ENCODE measurements around the gene ZDHHC17.

DNA sequence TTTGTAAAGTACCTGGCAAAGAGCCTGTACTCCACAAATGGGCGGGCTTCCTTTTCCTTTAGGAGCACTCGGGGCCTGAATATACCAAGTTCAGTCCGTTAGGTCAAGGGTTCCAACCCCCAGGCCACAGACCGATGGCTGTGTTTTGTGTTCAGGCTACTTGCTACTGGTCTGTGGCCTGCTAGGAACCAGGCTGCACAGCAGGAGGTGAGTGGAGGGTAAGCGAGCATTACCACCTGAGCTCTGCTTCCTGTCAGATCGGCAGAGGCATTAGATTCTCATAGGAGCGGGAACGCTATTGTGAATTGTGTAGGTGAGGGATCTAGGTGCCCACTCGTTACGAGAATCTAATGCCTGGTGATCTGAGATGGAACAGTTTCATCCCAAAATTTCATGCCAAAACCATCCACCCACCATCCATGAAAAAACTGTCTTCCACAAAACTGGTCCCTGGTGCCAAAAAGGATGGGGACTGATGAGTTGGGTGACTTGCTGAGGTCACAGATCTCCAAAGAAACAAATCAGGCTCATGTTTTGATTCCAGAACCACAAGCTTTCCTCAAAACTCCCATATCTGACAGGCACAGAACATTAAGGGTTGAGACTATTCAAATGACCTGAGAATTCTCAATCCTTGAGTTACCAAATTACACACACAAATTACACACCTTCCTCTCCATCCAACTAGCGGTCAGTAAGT lies 110.7 kb downstream of the ZDHHC17 start:
- TF ChIP-seq, protein P1, sequence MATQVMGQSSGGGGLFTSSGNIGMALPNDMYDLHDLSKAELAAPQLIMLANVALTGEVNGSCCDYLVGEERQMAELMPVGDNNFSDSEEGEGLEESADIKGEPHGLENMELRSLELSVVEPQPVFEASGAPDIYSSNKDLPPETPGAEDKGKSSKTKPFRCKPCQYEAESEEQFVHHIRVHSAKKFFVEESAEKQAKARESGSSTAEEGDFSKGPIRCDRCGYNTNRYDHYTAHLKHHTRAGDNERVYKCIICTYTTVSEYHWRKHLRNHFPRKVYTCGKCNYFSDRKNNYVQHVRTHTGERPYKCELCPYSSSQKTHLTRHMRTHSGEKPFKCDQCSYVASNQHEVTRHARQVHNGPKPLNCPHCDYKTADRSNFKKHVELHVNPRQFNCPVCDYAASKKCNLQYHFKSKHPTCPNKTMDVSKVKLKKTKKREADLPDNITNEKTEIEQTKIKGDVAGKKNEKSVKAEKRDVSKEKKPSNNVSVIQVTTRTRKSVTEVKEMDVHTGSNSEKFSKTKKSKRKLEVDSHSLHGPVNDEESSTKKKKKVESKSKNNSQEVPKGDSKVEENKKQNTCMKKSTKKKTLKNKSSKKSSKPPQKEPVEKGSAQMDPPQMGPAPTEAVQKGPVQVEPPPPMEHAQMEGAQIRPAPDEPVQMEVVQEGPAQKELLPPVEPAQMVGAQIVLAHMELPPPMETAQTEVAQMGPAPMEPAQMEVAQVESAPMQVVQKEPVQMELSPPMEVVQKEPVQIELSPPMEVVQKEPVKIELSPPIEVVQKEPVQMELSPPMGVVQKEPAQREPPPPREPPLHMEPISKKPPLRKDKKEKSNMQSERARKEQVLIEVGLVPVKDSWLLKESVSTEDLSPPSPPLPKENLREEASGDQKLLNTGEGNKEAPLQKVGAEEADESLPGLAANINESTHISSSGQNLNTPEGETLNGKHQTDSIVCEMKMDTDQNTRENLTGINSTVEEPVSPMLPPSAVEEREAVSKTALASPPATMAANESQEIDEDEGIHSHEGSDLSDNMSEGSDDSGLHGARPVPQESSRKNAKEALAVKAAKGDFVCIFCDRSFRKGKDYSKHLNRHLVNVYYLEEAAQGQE (IDR thresholded peaks at IDR 0.05): no peak
- TF ChIP-seq, protein P2, sequence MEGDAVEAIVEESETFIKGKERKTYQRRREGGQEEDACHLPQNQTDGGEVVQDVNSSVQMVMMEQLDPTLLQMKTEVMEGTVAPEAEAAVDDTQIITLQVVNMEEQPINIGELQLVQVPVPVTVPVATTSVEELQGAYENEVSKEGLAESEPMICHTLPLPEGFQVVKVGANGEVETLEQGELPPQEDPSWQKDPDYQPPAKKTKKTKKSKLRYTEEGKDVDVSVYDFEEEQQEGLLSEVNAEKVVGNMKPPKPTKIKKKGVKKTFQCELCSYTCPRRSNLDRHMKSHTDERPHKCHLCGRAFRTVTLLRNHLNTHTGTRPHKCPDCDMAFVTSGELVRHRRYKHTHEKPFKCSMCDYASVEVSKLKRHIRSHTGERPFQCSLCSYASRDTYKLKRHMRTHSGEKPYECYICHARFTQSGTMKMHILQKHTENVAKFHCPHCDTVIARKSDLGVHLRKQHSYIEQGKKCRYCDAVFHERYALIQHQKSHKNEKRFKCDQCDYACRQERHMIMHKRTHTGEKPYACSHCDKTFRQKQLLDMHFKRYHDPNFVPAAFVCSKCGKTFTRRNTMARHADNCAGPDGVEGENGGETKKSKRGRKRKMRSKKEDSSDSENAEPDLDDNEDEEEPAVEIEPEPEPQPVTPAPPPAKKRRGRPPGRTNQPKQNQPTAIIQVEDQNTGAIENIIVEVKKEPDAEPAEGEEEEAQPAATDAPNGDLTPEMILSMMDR (IDR thresholded peaks at IDR 0.05; ENCODE audit: low read depth, low read length, missing input control): no peak
- TF ChIP-seq, protein P3, sequence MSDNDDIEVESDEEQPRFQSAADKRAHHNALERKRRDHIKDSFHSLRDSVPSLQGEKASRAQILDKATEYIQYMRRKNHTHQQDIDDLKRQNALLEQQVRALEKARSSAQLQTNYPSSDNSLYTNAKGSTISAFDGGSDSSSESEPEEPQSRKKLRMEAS (IDR thresholded peaks at IDR 0.05): no peak
- TF ChIP-seq SP1 (IDR thresholded peaks at IDR 0.05): no peak
- no peak for TF ChIP-seq GABPA (IDR thresholded peaks at IDR 0.05 in 1 of 2, conservative IDR thresholded peaks at IDR 0.05 in 1 of 2)
- TF ChIP-seq EGR1 (IDR thresholded peaks at IDR 0.05; ENCODE audit: low read depth in 2 of 2): no peak
- TF ChIP-seq HNF4G (IDR thresholded peaks at IDR 0.05): no peak
- TF ChIP-seq, protein P4, sequence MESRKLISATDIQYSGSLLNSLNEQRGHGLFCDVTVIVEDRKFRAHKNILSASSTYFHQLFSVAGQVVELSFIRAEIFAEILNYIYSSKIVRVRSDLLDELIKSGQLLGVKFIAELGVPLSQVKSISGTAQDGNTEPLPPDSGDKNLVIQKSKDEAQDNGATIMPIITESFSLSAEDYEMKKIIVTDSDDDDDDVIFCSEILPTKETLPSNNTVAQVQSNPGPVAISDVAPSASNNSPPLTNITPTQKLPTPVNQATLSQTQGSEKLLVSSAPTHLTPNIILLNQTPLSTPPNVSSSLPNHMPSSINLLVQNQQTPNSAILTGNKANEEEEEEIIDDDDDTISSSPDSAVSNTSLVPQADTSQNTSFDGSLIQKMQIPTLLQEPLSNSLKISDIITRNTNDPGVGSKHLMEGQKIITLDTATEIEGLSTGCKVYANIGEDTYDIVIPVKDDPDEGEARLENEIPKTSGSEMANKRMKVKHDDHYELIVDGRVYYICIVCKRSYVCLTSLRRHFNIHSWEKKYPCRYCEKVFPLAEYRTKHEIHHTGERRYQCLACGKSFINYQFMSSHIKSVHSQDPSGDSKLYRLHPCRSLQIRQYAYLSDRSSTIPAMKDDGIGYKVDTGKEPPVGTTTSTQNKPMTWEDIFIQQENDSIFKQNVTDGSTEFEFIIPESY (IDR thresholded peaks at IDR 0.05): no peak
- no peak for TF ChIP-seq YY1 (IDR thresholded peaks at IDR 0.05)
- no peak for TF ChIP-seq TAF1 (conservative IDR thresholded peaks at IDR 0.05)
- TF ChIP-seq RAD21 (IDR thresholded peaks at IDR 0.05): no peak
- TF ChIP-seq JUND (IDR thresholded peaks at IDR 0.05): no peak
- no peak for TF ChIP-seq HNF4A (conservative IDR thresholded peaks at IDR 0.05)
- TF ChIP-seq NR2F2 (IDR thresholded peaks at IDR 0.05): no peak

Measured in liver (tissue), 3 donors.